Kasumi-1 (cell line): ENCODE results near the gene ITM2C.

Source experiments
- DNase-seq, 2 experiments: peaks; one replicate each; lab custom pipeline; 2025; lab: John Stamatoyannopoulos, UW

The ITM2C gene

DNA sequence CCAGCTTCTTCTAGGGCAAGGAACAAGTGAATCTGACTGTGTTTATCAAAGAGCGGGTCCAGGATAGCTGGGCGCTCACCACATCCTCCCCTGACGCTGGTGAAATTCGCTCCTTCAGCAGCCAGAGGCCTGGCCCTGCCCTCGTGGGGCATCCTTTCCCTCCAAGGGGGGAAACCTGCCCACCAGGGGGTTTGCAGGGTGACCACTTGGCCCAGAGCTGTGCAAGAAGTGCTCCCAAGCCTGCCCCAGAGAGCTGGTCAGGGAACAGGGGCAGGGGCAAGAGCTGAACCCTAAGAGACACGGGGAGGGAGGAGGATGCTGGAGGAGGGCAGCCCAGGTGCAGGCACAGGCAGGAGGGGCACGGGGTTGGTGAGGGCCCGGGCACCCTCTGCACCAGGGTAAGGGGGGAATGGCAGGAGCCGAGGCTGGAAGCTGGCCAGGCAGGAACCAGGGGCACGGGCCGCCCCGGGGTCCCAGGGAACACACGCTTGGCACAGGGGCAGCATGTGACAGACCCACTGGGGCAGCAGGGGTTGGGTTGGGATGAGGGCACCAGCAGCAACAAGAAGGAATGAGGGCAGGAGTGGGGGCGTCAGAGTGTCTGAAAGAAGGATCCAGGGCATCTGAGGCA is 63.1 kb downstream of the ITM2C start:
- DNase-seq = no peak
